GM12865 (cell line): ENCODE measurements around the gene ELAVL1.

Experiments used
- DNase-seq: peaks from one replicate; pipeline ENCODE4 v3.0.0; 2010; ENCODE audit warnings: low read depth
- H3K4me3 ChIP-seq: 2 replicates; pipeline ENCODE4 v1.5.1; 2011; ENCODE audit warnings: mild to moderate bottlenecking, low read depth, low read length, control low read depth
- TF ChIP-seq, protein P1 (sequence below): IDR thresholded peaks from 2 replicates; pipeline ENCODE4 v1.5.1; 2011; ENCODE audit warnings: low read length, control low read depth, low read depth, inconsistent platforms; ENCODE audit not compliant: insufficient read depth; ENCODE audit errors: missing control alignments

The ELAVL1 gene

DNA sequence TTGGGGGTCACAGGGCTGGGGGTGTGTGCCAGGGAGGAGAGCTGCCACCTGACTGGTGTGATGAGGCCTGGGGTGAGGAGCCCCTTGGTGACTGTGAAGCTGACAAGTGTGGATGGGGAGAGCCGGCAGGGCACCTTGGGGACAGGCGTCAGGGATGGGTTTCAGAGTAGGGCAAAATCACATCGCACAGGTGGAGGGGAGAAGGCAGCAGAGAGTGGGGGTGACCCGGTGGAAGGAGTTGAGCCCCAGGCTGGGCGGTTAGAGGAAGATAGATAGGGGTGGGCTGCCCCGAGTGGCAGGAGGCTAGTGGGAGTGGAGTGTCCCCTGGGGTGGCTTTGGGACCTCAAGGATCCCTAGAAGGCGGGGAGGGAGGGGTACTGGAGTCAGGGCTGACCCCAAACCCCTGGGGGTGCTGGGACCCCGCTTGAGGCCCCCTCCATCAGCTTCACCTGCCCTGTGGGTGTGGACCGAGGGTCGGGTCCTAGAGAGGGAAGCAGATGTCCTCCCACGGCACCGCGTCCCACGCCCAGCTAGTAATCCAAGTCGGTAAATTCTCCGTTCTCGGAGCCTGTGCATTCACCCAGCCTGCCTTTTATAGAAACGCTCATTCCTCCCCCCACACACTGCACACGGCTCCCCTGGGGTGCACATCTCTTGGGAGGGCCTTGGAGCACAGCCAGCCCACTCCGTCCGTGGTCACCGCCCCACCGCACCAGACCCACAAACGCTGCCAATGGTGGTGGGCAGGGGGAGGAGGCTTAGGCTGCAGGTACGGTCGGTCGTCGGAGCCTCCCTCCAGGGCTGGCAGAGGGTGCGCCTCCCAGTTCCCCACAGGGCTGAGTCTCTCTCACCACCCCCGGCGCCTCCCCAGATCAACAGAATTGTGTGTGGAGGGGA, 81.9 kb downstream of the ELAVL1 start:
- TF ChIP-seq, protein P1, sequence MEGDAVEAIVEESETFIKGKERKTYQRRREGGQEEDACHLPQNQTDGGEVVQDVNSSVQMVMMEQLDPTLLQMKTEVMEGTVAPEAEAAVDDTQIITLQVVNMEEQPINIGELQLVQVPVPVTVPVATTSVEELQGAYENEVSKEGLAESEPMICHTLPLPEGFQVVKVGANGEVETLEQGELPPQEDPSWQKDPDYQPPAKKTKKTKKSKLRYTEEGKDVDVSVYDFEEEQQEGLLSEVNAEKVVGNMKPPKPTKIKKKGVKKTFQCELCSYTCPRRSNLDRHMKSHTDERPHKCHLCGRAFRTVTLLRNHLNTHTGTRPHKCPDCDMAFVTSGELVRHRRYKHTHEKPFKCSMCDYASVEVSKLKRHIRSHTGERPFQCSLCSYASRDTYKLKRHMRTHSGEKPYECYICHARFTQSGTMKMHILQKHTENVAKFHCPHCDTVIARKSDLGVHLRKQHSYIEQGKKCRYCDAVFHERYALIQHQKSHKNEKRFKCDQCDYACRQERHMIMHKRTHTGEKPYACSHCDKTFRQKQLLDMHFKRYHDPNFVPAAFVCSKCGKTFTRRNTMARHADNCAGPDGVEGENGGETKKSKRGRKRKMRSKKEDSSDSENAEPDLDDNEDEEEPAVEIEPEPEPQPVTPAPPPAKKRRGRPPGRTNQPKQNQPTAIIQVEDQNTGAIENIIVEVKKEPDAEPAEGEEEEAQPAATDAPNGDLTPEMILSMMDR = no peak
- H3K4me3 ChIP-seq = no peak overlapping the region
- DNase-seq = no peak

DNA sequence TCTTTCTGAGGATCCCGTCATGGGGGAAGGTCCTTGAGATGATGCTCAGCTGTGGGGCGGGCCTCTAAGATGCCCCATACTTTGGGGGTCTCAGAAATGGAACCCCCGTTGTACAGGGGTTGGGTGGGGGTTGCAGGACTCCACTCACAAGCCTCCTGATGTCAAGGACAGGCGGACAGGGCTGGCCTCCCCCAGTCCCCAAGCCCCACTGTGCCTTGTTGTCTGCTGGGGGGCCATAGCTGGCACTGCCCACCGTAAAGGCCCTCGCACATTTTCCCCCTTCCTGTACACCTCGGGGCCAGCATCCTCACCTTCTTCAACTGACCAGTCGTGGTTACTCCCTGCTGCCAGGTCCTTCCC, 82.6 kb downstream of the ELAVL1 start:
- no peak overlapping the region for H3K4me3 ChIP-seq
- DNase-seq = no peak
- TF ChIP-seq, protein P1 = no peak

DNA sequence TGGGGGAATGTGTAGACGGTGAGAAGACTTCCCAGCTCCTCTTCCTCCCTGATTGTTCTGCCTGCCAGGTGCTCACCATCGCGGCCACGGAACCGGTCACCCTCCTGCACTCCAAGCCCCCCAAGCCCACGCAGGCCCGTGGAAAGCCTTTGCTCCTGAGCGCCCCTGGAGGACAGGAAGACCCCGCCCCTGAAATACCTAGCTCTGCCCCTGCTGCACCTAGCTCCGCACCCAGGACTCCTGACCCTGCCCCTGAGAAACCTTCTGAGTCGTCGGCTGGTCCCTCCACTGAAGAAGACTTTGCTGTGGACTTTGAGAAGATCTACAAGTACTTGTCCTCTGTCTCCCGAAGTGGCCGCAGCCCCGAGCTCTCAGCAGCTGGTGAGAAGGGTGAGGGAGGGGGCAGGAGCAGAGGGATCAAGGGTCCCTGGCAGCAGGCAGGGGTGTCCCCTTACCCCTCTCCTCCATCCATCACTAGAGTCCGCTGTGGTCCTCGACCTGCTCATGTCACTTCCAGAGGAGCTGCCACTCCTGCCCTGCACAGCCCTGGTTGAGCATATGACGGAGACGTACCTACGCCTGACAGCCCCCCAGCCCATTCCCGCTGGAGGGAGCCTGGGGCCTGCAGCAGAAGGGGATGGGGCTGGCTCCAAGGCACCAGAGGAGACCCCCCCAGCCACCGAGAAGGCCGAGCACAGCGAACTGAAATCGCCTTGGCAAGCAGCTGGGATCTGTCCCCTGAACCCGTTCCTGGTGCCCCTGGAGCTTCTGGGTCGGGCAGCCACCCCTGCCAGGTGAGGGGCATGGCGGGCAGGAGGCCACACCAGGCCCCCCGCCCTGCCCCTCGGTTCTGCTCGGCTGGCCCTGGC, 83.2 kb downstream of the ELAVL1 start:
- H3K4me3 ChIP-seq = no peak overlapping the region
- no peak for DNase-seq
- TF ChIP-seq, protein P1 = no peak

DNA sequence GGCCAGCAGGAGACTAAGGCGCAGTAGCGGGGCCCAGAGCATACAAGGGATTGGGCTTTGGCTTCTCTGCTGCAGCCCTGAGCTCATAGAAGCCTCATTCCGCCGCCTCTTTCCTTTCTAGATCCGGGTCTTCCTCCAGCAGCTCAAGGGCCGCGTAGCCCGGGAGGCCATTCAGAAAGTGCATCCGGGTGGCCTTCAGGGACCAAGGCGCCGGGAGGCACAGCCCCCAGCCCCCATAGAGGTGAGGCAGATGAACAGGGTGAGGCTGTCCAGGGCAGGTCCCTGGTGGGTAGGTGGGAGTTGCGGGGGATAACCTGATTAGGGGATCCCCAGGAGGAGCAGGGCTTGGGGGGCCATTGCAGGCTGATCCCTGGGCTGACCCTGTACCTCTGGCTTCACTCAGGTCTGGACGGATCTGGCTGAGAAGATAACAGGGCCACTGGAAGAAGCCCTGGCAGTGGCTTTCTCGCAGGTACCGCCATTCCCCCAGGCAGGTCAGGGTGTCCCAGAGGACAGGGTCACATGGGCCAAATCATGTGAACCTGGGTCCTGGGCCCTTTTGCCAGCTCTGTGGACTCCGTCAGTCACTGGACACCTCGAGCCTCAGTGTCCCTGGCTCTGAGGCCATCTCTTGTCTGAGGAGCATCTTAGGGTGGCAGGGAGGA, 84.0 kb downstream of the ELAVL1 start:
- TF ChIP-seq, protein P1 = no peak
- peak overlapping the region; percentile 53 for H3K4me3 ChIP-seq
- DNase-seq = no peak

DNA sequence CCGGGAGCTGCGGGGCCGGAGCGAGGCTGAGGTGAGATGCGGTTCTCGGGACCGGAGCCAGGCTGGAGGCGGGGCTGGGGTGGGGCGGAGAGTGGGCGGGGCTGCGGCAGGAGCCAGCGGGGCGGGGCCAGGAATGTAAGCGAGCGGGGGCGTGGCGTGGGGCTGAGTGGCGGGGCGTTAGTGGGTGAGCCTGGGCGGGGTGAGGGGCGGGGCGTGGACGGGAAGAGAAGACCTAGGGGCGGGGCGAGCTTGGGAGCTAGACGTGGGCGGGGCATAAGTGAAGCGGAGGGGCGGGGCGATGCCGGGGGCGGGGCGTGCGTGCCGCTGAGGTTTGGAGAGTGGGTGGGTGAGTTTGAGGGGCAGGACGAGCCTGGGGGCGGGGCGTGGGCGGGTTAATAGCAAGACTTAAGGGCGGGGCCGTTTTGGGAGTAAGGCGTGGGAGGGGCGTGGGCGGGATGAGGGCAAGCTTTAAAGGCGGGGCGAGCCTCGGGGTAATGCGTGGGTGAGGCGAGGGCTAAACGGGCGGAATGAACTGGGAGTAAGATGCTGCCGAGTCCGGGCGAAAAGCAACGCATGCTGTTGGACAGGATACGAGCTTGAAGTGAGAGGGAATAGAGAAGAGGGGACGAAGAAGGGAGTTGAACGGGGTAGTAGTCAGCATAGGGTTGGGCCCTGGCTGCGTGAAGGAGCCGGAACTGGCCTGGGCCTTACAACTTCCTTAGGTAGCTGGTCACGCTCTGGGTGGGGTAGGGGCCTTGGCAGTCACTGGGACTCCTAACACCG, 84.7 kb downstream of the ELAVL1 start:
- H3K4me3 ChIP-seq = peak overlapping the region; percentile 53
- peak; percentile 99 for DNase-seq
- TF ChIP-seq, protein P1 = no peak
